ENCODE measurements around the gene CIITA. TPM values are rescaled to one million over a fixed set of nuclear protein-coding genes. Genes with fewer than 3 reads are reported as not detected.
"Not testable (repeated sequence)": the region's sequence is repeated elsewhere in the genome, so short reads cannot be mapped to it uniquely, and the experiment has no call there.

The CIITA gene, protein sequence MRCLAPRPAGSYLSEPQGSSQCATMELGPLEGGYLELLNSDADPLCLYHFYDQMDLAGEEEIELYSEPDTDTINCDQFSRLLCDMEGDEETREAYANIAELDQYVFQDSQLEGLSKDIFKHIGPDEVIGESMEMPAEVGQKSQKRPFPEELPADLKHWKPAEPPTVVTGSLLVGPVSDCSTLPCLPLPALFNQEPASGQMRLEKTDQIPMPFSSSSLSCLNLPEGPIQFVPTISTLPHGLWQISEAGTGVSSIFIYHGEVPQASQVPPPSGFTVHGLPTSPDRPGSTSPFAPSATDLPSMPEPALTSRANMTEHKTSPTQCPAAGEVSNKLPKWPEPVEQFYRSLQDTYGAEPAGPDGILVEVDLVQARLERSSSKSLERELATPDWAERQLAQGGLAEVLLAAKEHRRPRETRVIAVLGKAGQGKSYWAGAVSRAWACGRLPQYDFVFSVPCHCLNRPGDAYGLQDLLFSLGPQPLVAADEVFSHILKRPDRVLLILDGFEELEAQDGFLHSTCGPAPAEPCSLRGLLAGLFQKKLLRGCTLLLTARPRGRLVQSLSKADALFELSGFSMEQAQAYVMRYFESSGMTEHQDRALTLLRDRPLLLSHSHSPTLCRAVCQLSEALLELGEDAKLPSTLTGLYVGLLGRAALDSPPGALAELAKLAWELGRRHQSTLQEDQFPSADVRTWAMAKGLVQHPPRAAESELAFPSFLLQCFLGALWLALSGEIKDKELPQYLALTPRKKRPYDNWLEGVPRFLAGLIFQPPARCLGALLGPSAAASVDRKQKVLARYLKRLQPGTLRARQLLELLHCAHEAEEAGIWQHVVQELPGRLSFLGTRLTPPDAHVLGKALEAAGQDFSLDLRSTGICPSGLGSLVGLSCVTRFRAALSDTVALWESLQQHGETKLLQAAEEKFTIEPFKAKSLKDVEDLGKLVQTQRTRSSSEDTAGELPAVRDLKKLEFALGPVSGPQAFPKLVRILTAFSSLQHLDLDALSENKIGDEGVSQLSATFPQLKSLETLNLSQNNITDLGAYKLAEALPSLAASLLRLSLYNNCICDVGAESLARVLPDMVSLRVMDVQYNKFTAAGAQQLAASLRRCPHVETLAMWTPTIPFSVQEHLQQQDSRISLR
- total RNA-seq = 1 to 10 TPM; 3.2 to 3.4 TPM

DNA sequence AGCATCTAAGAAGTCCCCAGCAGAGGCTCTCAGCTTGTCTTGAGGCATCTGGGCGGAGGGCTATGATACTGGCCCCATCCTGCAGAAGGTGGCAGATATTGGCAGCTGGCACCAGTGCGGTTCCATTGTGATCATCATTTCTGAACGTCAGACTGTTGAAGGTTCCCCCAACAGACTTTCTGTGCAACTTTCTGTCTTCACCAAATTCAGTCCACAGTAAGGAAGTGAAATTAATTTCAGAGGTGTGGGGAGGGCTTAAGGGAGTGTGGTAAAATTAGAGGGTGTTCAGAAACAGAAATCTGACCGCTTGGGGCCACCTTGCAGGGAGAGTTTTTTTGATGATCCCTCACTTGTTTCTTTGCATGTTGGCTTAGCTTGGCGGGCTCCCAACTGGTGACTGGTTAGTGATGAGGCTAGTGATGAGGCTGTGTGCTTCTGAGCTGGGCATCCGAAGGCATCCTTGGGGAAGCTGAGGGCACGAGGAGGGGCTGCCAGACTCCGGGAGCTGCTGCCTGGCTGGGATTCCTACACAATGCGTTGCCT is at the start of gene CIITA:
Gene CIITA, plus strand, starts transcription at position 404 of the 543 bp plus-strand sequence. Its CDS starts 129 bp downstream, at position 533.
- no peaks in the 10 kb centered on the region for H3K9me3 ChIP-seq
- H3K27me3 ChIP-seq = no peaks in the 10 kb centered on the region

DNA sequence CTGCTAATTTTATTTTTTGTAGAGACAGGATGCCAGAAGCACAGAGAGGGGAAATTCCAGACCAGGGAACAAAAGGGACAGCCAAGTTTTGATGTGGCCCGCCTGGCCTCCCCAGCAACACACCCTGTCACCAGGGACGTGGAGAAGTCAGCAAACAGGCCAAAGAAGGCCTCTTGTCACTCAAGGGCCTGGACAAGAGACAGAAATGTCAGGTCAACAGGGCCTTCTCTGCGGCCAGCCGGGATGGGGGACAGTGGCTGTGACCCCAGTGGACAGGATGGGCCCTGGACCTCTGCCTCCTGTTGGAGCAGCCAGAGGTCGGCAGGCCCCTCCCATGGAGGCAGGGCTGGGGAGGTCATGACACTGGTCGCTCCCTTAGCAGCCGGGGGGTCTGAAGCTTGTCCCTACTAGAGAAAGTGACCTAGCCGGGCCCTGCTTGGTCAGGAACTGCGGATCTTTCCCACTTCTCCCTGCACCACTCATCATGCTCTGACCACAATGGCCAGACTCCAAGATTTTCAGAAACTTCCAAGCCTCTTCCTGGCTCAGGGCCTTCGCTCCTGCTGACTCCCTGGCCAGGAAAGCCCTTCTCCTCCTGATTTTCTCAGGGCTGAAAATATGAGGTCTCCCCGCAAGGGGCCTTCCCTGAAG is 49.2 kb upstream of the CIITA start:
- Histone ChIP-seq H3K9me3 (no peaks in the 10 kb centered on the region), H3K4me1 (peaks cover 0 to 38% of the 10 kb centered on the region in 2 donors), H3K4me3 (no peak overlapping the region), H3K36me3 (no peaks in the 10 kb centered on the region), H3K27ac (peak overlapping the region; percentile 92 to 96), H3K27me3 (no peaks in the 10 kb centered on the region)
- TF ChIP-seq, protein P1, sequence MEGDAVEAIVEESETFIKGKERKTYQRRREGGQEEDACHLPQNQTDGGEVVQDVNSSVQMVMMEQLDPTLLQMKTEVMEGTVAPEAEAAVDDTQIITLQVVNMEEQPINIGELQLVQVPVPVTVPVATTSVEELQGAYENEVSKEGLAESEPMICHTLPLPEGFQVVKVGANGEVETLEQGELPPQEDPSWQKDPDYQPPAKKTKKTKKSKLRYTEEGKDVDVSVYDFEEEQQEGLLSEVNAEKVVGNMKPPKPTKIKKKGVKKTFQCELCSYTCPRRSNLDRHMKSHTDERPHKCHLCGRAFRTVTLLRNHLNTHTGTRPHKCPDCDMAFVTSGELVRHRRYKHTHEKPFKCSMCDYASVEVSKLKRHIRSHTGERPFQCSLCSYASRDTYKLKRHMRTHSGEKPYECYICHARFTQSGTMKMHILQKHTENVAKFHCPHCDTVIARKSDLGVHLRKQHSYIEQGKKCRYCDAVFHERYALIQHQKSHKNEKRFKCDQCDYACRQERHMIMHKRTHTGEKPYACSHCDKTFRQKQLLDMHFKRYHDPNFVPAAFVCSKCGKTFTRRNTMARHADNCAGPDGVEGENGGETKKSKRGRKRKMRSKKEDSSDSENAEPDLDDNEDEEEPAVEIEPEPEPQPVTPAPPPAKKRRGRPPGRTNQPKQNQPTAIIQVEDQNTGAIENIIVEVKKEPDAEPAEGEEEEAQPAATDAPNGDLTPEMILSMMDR (IDR thresholded peaks at IDR 0.05) = no peak
- peak; percentile 87 for DNase-seq (ENCODE audit: low spot score)

More for the DNA sequence above, at the start of gene CIITA:
- H3K4me3 ChIP-seq = peak within 1 kb of the TSS in 1 of 2 donors; percentile 59
- peaks cover 0 to 21% of the 10 kb centered on the region in 2 donors for H3K4me1 ChIP-seq
- TF ChIP-seq, protein P1 (IDR thresholded peaks at IDR 0.05) = no peak
- H3K36me3 ChIP-seq = no peaks in the 10 kb centered on the region
- DNase-seq (ENCODE audit: low spot score) = peak; percentile 84
- H3K27ac ChIP-seq = peak within 1 kb of the TSS in 1 of 2 donors; percentile 12

DNA sequence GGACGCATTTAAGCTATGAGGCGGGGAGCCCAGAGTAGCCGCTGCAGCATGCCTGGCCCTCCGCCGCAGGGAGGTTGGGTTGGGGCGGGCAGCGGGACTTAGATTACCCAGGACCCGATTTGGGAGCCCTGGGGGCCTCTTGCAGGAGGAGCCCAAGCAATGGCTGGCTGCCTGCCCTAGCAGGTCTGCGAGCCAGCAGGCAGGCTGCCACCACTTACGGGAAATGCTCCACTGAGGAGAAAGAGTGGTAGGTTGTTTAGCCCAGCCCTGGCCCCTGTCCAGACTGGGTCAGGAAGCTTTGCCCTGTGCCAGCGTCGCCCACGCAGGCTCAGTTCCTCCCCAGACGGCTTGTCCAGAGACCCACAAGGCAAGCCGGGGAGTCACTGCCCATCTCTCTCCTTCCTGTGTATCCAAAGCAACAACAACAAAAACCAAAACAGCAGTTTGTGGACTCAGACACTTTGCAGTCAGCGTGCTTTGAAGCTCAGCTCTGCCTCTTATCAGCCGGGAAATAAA is 48.1 kb upstream of the CIITA start:
- TF ChIP-seq, protein P1 (IDR thresholded peaks at IDR 0.05) = no peak

DNA sequence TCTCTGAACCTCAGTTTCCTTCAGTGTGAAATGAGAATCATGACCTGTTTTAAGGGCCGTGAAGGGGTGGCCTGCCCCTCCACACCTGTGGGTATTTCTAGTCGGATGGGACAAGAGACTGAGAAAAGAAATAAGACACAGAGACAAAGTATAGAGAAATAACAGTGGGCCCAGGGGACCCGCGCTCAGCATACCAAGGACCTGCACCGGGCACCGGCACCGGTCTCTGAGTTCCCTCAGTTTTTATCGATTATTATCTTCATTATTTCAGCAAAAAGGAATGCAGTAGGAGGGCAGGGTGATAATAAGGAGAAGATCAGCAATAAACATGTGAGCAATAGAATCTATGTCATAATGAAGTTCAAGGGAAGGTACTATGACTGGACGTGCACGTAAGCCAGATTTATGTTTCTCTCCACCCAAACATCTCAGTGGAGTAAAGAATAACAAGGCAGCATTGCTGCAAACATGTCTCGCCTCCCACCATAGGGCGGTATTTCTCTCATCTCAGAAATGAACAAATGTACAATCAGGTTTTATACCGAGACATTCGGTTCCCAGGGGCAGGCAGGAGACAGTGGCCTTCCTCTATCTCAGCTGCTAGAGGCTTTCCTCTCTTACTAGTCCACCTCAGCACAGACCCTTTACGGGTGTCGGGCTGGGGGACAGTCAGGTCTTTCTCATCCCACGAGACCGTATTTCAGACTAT is 47.5 kb upstream of the CIITA start:
- H3K36me3 ChIP-seq; DNase-seq (ENCODE audit: low spot score); H3K9me3 ChIP-seq; H3K4me3 ChIP-seq; H3K27me3 ChIP-seq: not testable (repeated sequence)
- peaks cover 0 to 38% of the 10 kb centered on the region in 2 donors for H3K4me1 ChIP-seq
- peak overlapping the region; percentile 92 to 96 for H3K27ac ChIP-seq

More for the DNA sequence above, 48.1 kb upstream of the CIITA start:
- H3K4me3 ChIP-seq = no peak overlapping the region
- peak overlapping the region; percentile 92 to 96 for H3K27ac ChIP-seq
- H3K4me1 ChIP-seq = peaks cover 0 to 38% of the 10 kb centered on the region in 2 donors
- H3K27me3 ChIP-seq = no peaks in the 10 kb centered on the region
- peak; percentile 95 for DNase-seq (ENCODE audit: low spot score)
- H3K36me3 ChIP-seq = no peaks in the 10 kb centered on the region
- H3K9me3 ChIP-seq = no peaks in the 10 kb centered on the region

DNA sequence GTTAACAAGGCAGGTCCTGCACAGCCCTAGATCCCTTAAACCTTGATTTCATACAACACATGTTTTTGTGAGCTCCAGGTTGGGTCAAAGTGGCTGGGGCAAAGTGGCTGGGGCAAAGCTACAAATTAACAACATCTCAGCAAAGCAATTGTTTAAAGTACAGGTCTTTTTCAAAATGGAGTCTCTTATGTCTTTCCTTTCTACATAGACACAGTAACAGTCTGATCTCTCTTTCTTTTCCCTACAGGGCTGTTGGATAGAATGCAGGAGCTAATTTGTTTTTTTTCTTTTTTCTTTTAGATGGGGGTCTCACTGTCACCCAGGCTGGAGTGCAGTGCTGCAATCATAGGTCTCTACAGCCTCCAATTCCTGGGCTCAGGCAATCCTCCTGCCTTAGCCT is 46.8 kb upstream of the CIITA start:
- DNase-seq (ENCODE audit: low spot score); H3K27me3 ChIP-seq: not testable (repeated sequence)
- peaks cover 0 to 38% of the 10 kb centered on the region in 2 donors for H3K4me1 ChIP-seq

More for the DNA sequence above, 46.8 kb upstream of the CIITA start:
- H3K36me3 ChIP-seq, H3K9me3 ChIP-seq, H3K4me3 ChIP-seq: not testable (repeated sequence)
- peak overlapping the region in 1 of 2 donors; percentile 92 for H3K27ac ChIP-seq
